GM12874 (cell line): ENCODE results near the gene CACNA2D4.

Experiments used
- TF ChIP-seq, protein P1 (sequence below): IDR thresholded peaks from 2 replicates; pipeline ENCODE4 v1.5.1; 2011; ENCODE audit warnings: low read depth, mild to moderate bottlenecking, control low read depth, low read length, moderate library complexity; ENCODE audit not compliant: insufficient read depth

Gene CACNA2D4

DNA sequence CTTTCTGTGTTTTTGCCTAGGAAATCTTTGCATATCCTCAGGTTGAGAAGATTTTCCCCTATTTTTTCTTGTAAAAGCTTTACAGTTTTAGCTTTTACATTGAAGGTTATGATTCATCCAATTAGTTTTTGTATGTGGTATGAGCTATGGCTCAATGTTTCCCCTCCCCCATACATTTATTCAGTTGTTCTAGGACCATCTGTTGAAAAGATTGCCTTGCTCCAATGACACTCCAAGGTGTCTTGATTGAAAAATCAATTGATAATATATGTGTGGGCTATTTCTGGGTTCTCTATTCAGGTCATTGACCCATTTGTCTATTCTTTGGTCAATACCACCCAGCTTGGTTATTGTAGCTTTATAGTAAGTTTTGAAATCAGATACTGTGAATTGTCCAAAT is 55.5 kb downstream of the CACNA2D4 start:
- TF ChIP-seq, protein P1, sequence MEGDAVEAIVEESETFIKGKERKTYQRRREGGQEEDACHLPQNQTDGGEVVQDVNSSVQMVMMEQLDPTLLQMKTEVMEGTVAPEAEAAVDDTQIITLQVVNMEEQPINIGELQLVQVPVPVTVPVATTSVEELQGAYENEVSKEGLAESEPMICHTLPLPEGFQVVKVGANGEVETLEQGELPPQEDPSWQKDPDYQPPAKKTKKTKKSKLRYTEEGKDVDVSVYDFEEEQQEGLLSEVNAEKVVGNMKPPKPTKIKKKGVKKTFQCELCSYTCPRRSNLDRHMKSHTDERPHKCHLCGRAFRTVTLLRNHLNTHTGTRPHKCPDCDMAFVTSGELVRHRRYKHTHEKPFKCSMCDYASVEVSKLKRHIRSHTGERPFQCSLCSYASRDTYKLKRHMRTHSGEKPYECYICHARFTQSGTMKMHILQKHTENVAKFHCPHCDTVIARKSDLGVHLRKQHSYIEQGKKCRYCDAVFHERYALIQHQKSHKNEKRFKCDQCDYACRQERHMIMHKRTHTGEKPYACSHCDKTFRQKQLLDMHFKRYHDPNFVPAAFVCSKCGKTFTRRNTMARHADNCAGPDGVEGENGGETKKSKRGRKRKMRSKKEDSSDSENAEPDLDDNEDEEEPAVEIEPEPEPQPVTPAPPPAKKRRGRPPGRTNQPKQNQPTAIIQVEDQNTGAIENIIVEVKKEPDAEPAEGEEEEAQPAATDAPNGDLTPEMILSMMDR: no peak

DNA sequence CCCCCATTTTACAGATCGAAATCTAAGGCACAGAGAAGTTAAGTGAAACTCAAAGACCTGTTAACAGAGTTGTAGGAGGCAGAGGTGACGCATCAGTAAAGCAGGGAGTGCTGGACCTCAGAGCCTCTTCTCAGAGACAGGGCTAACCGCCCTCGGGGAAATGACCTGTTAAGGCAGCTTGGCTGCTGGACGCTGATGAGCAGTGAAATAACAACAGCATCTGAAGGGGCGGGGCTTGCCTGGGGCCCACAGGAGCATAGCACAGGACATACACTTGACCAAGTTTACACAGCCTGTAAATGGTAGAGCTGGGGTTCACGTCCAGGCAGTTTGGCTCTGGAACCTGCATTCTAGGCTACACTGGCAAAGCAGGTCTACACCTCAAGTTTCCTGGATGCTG is 58.8 kb downstream of the CACNA2D4 start:
- TF ChIP-seq, protein P1: no peak

DNA sequence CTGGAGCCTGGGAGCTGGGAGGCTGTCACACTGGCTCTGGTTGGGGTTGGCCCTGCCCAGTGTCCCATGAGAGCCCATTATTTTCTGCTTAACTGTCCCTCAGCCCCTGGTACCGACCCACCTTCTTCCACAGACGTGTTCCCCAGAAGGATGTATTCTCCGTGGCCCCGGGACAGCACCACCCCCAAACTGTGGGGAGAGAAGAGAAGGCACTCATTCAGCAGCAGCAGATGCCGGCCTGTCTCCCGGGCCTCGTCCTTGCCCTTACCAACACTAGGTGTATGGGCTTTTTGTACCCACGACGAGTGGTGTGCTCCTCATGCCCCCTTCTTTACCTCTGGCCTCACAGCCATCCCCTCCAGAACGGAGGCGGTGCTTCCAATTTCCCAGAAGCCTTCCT is 60.0 kb downstream of the CACNA2D4 start:
- TF ChIP-seq, protein P1: no peak

DNA sequence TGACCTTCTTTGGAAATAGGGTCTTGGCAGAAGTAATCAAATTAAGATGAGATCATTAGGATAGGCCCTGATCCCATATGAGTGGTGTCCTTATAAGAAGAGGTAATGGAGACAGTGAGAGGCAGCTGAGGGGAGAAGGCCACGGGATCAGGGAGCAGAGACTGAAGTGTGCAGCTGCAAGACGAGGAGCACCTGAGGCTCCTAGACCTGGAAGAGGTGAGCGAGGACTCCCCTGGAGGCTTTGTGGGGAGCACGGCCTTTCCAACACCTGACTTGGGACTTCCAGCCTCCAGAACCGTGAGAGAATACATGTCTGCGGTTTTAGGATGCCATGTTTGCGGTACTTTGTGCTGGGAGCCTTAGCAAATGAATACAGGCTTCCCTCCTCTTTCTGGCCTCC is 60.6 kb downstream of the CACNA2D4 start:
- TF ChIP-seq, protein P1: no peak

DNA sequence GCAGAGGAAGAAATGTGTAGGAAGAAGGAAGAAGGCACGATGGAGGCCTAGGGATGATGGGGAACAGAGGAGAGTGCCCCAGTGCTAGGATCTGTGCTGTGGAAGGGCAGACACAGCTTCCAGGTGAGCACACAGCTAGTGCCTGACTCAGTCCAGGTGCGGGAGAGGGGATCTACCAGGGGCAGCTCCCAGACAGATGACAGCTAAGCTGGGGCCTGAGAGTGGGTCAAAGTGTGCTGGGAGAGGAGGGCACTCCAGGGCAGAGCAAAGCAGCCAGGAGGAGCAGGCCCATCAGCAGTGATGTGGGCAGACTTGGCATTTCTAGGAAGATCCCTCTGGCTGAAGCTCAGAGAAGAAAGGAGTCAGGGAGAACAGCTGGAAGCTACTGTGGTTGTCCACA is 61.4 kb downstream of the CACNA2D4 start:
- TF ChIP-seq, protein P1: no peak

DNA sequence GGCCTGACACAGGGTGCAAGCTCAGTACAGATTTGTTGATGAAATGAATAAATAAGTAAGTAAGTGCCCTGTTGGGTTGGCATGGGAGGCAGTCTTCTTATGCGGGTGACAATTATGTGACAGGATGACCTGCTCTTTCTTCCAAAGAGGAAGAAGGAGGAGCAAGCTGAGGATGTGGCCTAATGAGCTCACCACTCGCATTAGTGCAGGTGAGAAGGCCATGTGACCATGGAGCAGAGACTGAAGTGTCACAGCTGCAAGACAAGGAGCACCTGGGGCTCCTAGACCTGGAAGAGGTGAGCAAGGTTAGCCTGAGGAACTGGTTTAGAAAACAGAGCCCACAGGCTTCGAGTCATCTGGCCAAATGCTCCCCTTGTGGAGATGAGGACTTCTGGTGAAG is 63.2 kb downstream of the CACNA2D4 start:
- TF ChIP-seq, protein P1: no peak

DNA sequence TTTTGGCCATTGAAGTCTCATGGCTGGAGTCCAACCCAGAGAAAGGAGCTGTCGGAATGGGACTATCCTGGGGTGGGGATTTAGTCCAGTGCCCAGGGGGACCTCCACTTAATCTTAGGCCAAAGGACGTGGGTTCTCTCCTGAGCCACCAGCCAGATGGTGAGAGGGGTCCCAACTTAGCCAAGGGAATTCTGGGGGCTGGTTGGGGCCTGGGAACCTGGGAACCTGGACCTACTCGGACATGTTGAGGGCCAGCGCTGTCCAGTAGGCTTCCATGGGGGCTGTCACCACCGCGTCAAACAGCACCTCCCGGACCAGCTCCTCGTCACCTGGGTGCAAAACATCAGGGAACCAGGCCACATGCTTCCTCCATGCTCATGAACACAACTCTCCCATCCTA is 64.7 kb downstream of the CACNA2D4 start:
- TF ChIP-seq, protein P1: no peak

DNA sequence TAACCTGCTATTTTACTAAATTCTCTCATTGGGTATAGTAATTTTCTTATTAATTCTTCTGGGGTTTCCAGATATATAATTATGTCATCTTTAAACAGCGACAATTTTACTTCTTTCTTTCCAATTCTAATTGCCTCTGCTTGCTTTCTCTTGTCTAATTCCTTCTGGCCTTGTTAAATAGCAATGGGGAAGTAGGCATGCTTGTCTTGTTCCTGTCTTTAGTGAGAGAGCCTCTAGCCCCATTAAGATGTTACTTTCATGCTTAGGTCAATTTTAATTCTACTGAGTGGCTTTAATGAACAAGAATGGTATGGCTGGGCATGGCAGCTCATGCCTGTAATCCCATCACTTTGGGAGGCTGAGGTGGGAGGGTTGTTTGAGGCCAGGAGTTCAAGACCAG is 66.4 kb downstream of the CACNA2D4 start:
- TF ChIP-seq, protein P1: no peak
